H1 (cell line): ENCODE data around the gene NPHP4. TPM values are rescaled to one million over a fixed set of nuclear protein-coding genes. Genes with fewer than 3 reads are reported as not detected.

Experiments
- CBX8 ChIP-seq: fragments of 300-800, 300-1000 bp; sonication (generic); IDR thresholded peaks from 2 replicates; pipeline ENCODE4 v1.7.1; 2016; ENCODE audit warnings: low read depth, low read length, borderline replicate concordance
- CHD2 ChIP-seq: IDR thresholded peaks from 2 replicates; pipeline ENCODE4 v1.6.1; 2012; ENCODE audit warnings: low read length, improper control_type of control experiment
- CTBP2 ChIP-seq: IDR thresholded peaks from 2 replicates; pipeline ENCODE4 v1.7.0; 2011; ENCODE audit warnings: borderline replicate concordance, mild to moderate bottlenecking, moderate library complexity, mixed read lengths, low read length; ENCODE audit not compliant: insufficient read depth, insufficient read length
- KDM5A ChIP-seq: fragments of 200-600 bp; IDR thresholded peaks from 2 replicates; pipeline ENCODE4 v1.7.1; 2012; ENCODE audit warnings: mild to moderate bottlenecking, low read length, inconsistent platforms, mixed read lengths
- NANOG ChIP-seq: IDR thresholded peaks from 2 replicates; pipeline ENCODE4 v1.6.1; 2011; ENCODE audit warnings: low read length, low read depth, mild to moderate bottlenecking, inconsistent platforms; ENCODE audit not compliant: insufficient read depth, poor library complexity, severe bottlenecking
- NRF1 ChIP-seq: IDR thresholded peaks from 2 replicates; pipeline ENCODE4 v1.6.1; 2011; ENCODE audit warnings: mild to moderate bottlenecking, low read depth, low read length, improper control_type of control experiment
- RNF2 ChIP-seq: fragments of 200-900, 300-1000 bp; sonication (generic); IDR thresholded peaks from 2 replicates; pipeline ENCODE4 v1.7.1; 2016; ENCODE audit warnings: borderline replicate concordance, low read depth, mild to moderate bottlenecking, antibody characterized with exemption, low read length; ENCODE audit not compliant: poor library complexity, severe bottlenecking; ENCODE audit errors: missing control alignments
- SAP30 ChIP-seq: fragments of 300-600 bp; sonication (generic); IDR thresholded peaks from 2 replicates; pipeline ENCODE4 v1.7.1; 2012; ENCODE audit warnings: low read length, moderate library complexity, mild to moderate bottlenecking, inconsistent platforms; ENCODE audit not compliant: insufficient read depth, insufficient replicate concordance
- polyA plus RNA-seq, 7 experiments: library from polyadenylated mRNA; depleted of rRNA in 3 of 7; stranded (reverse) in 5 of 7; unstranded in 2 of 7; fragments of >200 nt in 5 of 7; fragments of 200-250 nt in 2 of 7; gene quantifications; 1 replicate in 5 of 7; 2 replicates in 1 of 7; 4 replicates in 1 of 7; pipeline versions ENCODE4 v1.2.1 to v1.2.3, GENCODE V29; 2011 to 2013; ENCODE audit warnings: missing spikeins in 2 of 7, mixed read lengths in 2 of 7
- total RNA-seq: library from RNA; stranded (reverse); fragmentation: NEBNext Ultra II Directional; extraction: Animal tissue kit (Norgen Biotek cat#: 25700); gene quantifications from 2 replicates; pipeline ENCODE4 v1.2.1, GENCODE V29; 2021
- TF ChIP-seq, protein P1 (sequence below): IDR thresholded peaks from 2 replicates; pipeline ENCODE4 v1.6.1; 2011; ENCODE audit warnings: low read depth, mild to moderate bottlenecking, low read length; ENCODE audit not compliant: insufficient read depth

The NPHP4 gene
- total and polyA plus RNA-seq, 2 of the 8 experiments (the other 6 are each of a cell fraction or from before 2014, with no cell fraction given), result 5.8 to 14.0 TPM

DNA sequence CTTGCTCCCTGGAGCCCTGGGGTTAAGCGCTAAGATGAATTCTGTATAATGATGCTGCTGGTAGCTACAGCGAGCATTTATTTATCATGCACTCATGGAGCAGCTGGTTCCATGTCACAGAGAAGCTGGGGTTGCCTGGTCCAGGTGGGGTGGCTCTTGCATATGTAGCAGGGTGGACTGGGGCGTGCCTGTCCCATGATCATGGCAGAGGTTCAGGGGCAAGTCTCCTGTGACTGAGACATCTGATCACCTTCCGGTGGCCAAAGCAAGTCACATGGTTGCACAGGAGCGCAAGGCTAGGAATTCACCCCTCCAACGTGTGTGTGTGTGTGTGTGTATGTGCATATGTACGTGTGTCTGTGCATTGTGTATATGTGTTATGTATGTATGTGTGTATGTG is 37.9 kb upstream of the NPHP4 start (continued):
- no peak for TF ChIP-seq RNF2
- TF ChIP-seq KDM5A, result no peak
- TF ChIP-seq CBX8, result no peak
- no peak for TF ChIP-seq CHD2
- TF ChIP-seq NANOG, result no peak
- TF ChIP-seq CTBP2, result no peak
- TF ChIP-seq, protein P1, sequence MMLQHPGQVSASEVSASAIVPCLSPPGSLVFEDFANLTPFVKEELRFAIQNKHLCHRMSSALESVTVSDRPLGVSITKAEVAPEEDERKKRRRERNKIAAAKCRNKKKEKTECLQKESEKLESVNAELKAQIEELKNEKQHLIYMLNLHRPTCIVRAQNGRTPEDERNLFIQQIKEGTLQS, result no peak
- TF ChIP-seq SAP30, result no peak
- TF ChIP-seq NRF1, result no peak
